HG03103 (cell line): ENCODE results near the gene SCARB1.
"Not testable (repeated sequence)": the region's sequence is repeated elsewhere in the genome, so short reads cannot be mapped to it uniquely, and the experiment has no call there.

Experiments
- ATAC-seq: cut with Tn5 transposase; IDR thresholded peaks from one replicate; pipeline ENCODE4 v1.9.1; 2021; ENCODE audit warnings: low read depth; ENCODE audit not compliant: unreplicated experiment

SCARB1 gene

GRCh38 chr12:124863416-124864325 is at the start of gene SCARB1:
SCARB1 (minus strand) TSS chr12:124863864; CDS start chr12:124863720, 144 bp downstream.
- peak; percentile 56 for ATAC-seq

- ATAC-seq = not testable (repeated sequence)
Observed at GRCh38 chr12:124912529-124913287, 49.0 kb upstream of the SCARB1 start.

- not testable (repeated sequence) for ATAC-seq
Observed at GRCh38 chr12:124911521-124911920, 47.9 kb upstream of the SCARB1 start.

GRCh38 chr12:124910561-124911478 is 47.2 kb upstream of the SCARB1 start:
- no peak for ATAC-seq

GRCh38 chr12:124909831-124910560 is 46.3 kb upstream of the SCARB1 start:
- ATAC-seq = no peak

GRCh38 chr12:124906606-124907261 is 43.1 kb upstream of the SCARB1 start:
- peak; percentile 49 for ATAC-seq

- no peak for ATAC-seq
Observed at GRCh38 chr12:124904306-124905098, 40.8 kb upstream of the SCARB1 start.

GRCh38 chr12:124902916-124903315 is 39.3 kb upstream of the SCARB1 start:
- ATAC-seq = peak; percentile 45

- no peak for ATAC-seq
Observed at GRCh38 chr12:124901003-124901402, 37.3 kb upstream of the SCARB1 start.

GRCh38 chr12:124900345-124900795 is 36.7 kb upstream of the SCARB1 start:
- ATAC-seq = not testable (repeated sequence)

- ATAC-seq = no peak
Observed at GRCh38 chr12:124898923-124899294, 35.2 kb upstream of the SCARB1 start.

GRCh38 chr12:124898200-124898922 is 34.7 kb upstream of the SCARB1 start:
- no peak for ATAC-seq

- ATAC-seq = no peak
Observed at GRCh38 chr12:124896461-124896860, 32.8 kb upstream of the SCARB1 start.

- no peak for ATAC-seq
Observed at GRCh38 chr12:124893792-124894516, 30.3 kb upstream of the SCARB1 start.

- no peak for ATAC-seq
Observed at GRCh38 chr12:124888260-124888659, 24.6 kb upstream of the SCARB1 start.

- ATAC-seq = not testable (repeated sequence)
Observed at GRCh38 chr12:124887766-124888165, 24.1 kb upstream of the SCARB1 start.
